ENCODE results near the gene EMC9.

Gene EMC9

GRCh38 chr14:24150993-24151392, 9.6 kb upstream of the EMC9 start:
- TF ChIP-seq TAF1 (IDR thresholded peaks at IDR 0.05; ENCODE audit: low read depth, low read length) (no peak), PAX5 (IDR thresholded peaks at IDR 0.05; ENCODE audit: insufficient read depth, low read length, severe bottlenecking) (no peak), POLR2A (IDR thresholded peaks at IDR 0.05; ENCODE audit: low read depth, low read length) (no peak), POU2F2 (IDR thresholded peaks at IDR 0.05; ENCODE audit: low read depth, low read length) (no peak), SPI1 (IDR thresholded peaks at IDR 0.05; ENCODE audit: low read depth, low read length) (no peak), POLR2AphosphoS5 (IDR thresholded peaks at IDR 0.05; ENCODE audit: low read depth, low read length) (no peak)
- no peak for FAIRE-seq
- DNase-seq (ENCODE audit: insufficient read length, low spot score) = no peak

DNA sequence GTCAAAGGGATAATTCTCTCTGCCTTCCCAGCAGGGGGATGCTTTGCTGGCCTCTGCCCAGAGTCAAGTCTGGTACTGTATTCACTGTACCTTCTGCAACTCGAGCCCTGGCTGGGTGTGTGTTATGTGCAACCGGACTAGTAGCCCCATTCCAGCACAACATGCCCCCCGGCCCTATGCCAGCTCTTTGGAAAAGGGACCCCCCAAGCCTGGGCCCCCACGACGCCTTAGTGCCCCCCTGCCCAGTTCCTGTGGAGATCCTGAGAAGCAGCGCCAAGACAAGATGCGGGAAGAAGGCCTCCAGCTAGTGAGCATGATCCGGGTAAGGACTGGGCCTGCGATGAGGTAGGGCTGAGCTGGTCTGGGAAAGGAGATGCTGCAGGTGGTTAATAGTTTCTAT, 9.2 kb upstream of the EMC9 start:
- TF ChIP-seq PAX5 (IDR thresholded peaks at IDR 0.05; ENCODE audit: insufficient read depth, low read length, severe bottlenecking) = no peak
- TF ChIP-seq POLR2AphosphoS5 (IDR thresholded peaks at IDR 0.05; ENCODE audit: low read depth, low read length) = no peak
- no peak for TF ChIP-seq POLR2A (IDR thresholded peaks at IDR 0.05; ENCODE audit: low read depth, low read length)
- TF ChIP-seq SPI1 (IDR thresholded peaks at IDR 0.05; ENCODE audit: low read depth, low read length) = no peak
- DNase-seq (ENCODE audit: insufficient read length, low spot score) (no peak), FAIRE-seq (no peak)

DNA sequence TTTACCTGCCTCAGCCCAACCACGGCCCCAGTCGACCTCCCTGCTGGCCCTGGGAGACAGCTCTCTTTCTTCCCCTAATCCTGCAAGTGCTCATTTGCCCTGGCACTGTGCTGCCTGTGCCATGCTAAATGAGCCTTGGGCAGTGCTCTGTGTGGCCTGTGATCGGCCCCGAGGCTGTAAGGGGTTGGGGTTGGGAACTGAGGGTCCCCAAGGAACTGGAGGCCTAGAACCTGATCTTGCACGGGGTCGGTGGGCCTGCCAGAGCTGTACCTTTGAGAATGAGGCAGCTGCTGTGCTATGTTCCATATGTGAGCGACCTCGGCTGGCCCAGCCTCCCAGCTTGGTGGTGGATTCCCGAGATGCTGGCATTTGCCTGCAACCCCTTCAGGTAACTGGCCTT, 8.7 kb upstream of the EMC9 start:
- TF ChIP-seq TAF1 (IDR thresholded peaks at IDR 0.05; ENCODE audit: low read depth, low read length) = no peak
- no peak for TF ChIP-seq POLR2AphosphoS5 (IDR thresholded peaks at IDR 0.05; ENCODE audit: low read depth, low read length)
- no peak for TF ChIP-seq SPI1 (IDR thresholded peaks at IDR 0.05; ENCODE audit: low read depth, low read length)
- no peak for TF ChIP-seq PAX5 (IDR thresholded peaks at IDR 0.05; ENCODE audit: insufficient read depth, low read length, severe bottlenecking)
- TF ChIP-seq POLR2A (IDR thresholded peaks at IDR 0.05; ENCODE audit: low read depth, low read length) = no peak
- TF ChIP-seq POU2F2 (IDR thresholded peaks at IDR 0.05; ENCODE audit: low read depth, low read length) = no peak
- FAIRE-seq (no peak), DNase-seq (ENCODE audit: insufficient read length, low spot score) (no peak)

DNA sequence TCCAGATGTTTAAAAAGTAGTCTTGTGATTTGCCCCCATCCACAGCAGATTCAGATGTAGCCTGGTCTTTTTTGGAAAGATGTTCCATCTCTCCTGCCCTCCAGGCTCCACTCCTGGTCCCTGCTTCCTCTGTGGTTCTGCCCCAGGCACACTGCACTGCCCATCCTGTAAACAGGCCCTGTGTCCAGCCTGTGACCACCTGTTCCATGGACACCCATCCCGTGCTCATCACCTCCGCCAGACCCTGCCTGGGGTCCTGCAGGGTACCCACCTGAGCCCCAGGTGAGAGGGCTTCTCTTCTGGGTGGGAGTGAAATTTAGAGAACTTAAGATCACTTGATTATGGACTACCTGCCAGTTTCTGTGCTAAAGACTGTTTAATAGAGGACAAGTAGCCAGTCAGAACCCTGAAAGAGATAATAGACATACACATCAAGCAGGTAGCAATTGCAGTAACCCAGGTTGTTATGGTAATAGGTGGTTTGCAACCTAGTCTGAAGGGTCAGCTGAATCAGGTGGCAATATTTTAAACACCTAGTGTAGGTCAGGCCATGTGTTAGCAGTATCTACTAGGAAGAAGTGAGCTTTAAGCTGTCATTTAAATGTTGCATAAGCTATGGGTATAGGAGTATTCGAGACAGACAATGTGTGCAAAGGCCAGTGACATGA, 8.0 kb upstream of the EMC9 start:
- DNase-seq (ENCODE audit: insufficient read length, low spot score) (no peak), FAIRE-seq (no peak)
- TF ChIP-seq POU2F2 (IDR thresholded peaks at IDR 0.05; ENCODE audit: low read depth, low read length) (no peak), TAF1 (IDR thresholded peaks at IDR 0.05; ENCODE audit: low read depth, low read length) (no peak), POLR2AphosphoS5 (IDR thresholded peaks at IDR 0.05; ENCODE audit: low read depth, low read length) (no peak), PAX5 (IDR thresholded peaks at IDR 0.05; ENCODE audit: insufficient read depth, low read length, severe bottlenecking) (no peak), SPI1 (IDR thresholded peaks at IDR 0.05; ENCODE audit: low read depth, low read length) (no peak), POLR2A (IDR thresholded peaks at IDR 0.05; ENCODE audit: low read depth, low read length) (no peak)

- DNase-seq (ENCODE audit: insufficient read length, low spot score) = no peak
- TF ChIP-seq POU2F2 (IDR thresholded peaks at IDR 0.05; ENCODE audit: low read depth, low read length) = no peak
- TF ChIP-seq PAX5 (IDR thresholded peaks at IDR 0.05; ENCODE audit: insufficient read depth, low read length, severe bottlenecking) = no peak
- TF ChIP-seq TAF1 (IDR thresholded peaks at IDR 0.05; ENCODE audit: low read depth, low read length) = no peak
- no peak; the same call in 1 of the 2 replicates for TF ChIP-seq POLR2AphosphoS5 (IDR thresholded peaks at IDR 0.05; ENCODE audit: low read depth, low read length)
- no peak for TF ChIP-seq SPI1 (IDR thresholded peaks at IDR 0.05; ENCODE audit: low read depth, low read length)
- TF ChIP-seq POLR2A (IDR thresholded peaks at IDR 0.05; ENCODE audit: low read depth, low read length) = no peak
- no peak for FAIRE-seq
Measured at GRCh38 chr14:24147761-24148428, 6.5 kb upstream of the EMC9 start.

- TF ChIP-seq PAX5 (IDR thresholded peaks at IDR 0.05; ENCODE audit: insufficient read depth, low read length, severe bottlenecking) (no peak), POLR2AphosphoS5 (IDR thresholded peaks at IDR 0.05; ENCODE audit: low read depth, low read length) (peak; percentile 30; the same call in 1 of the 2 replicates)
- DNase-seq (ENCODE audit: insufficient read length, low spot score) = peak; percentile 95
- FAIRE-seq = peak; percentile 98
Measured at GRCh38 chr14:24146978-24147760, 5.8 kb upstream of the EMC9 start, which contains the start of gene RNF31. Gene RNF31 (plus strand): TSS chr14:24147498. CDS start chr14:24147699, 201 bp downstream.

GRCh38 chr14:24146453-24146977, 5.1 kb upstream of the EMC9 start, which contains the start of gene PSME2:
Gene PSME2 (minus strand): TSS chr14:24146610. CDS start chr14:24146581, 29 bp downstream.
- TF ChIP-seq POU2F2 (IDR thresholded peaks at IDR 0.05; ENCODE audit: low read depth, low read length) = 0 out of 2 replicates have a peak, but pooled peaks have one; percentile 12
- peak; percentile 68 for TF ChIP-seq PAX5 (IDR thresholded peaks at IDR 0.05; ENCODE audit: insufficient read depth, low read length, severe bottlenecking)
- TF ChIP-seq POLR2AphosphoS5 (IDR thresholded peaks at IDR 0.05; ENCODE audit: low read depth, low read length) = peak; percentile 83
- no peak for TF ChIP-seq SPI1 (IDR thresholded peaks at IDR 0.05; ENCODE audit: low read depth, low read length)
- TF ChIP-seq TAF1 (IDR thresholded peaks at IDR 0.05; ENCODE audit: low read depth, low read length) = no peak
- TF ChIP-seq POLR2A (IDR thresholded peaks at IDR 0.05; ENCODE audit: low read depth, low read length) = peak; percentile 78
- DNase-seq (ENCODE audit: insufficient read length, low spot score) (peak; percentile 92), FAIRE-seq (peak; percentile 93)

- DNase-seq (ENCODE audit: insufficient read length, low spot score) = no peak
- peak; percentile 23 for FAIRE-seq
- TF ChIP-seq PAX5 (IDR thresholded peaks at IDR 0.05; ENCODE audit: insufficient read depth, low read length, severe bottlenecking) = no peak
- no peak for TF ChIP-seq TAF1 (IDR thresholded peaks at IDR 0.05; ENCODE audit: low read depth, low read length)
- no peak for TF ChIP-seq POU2F2 (IDR thresholded peaks at IDR 0.05; ENCODE audit: low read depth, low read length)
- no peak for TF ChIP-seq POLR2A (IDR thresholded peaks at IDR 0.05; ENCODE audit: low read depth, low read length)
- TF ChIP-seq POLR2AphosphoS5 (IDR thresholded peaks at IDR 0.05; ENCODE audit: low read depth, low read length) = no peak
- TF ChIP-seq SPI1 (IDR thresholded peaks at IDR 0.05; ENCODE audit: low read depth, low read length) = no peak
Measured at GRCh38 chr14:24145690-24146452, 4.5 kb upstream of the EMC9 start.

All from GM12891 (cell line).